ENCODE results near the gene REEP1. TPM values are rescaled to one million over a fixed set of nuclear protein-coding genes. Genes with fewer than 3 reads are reported as not detected.

Gene REEP1
- total RNA-seq, 2 donors from 2014 or later, result 6.6 to 224 TPM

DNA sequence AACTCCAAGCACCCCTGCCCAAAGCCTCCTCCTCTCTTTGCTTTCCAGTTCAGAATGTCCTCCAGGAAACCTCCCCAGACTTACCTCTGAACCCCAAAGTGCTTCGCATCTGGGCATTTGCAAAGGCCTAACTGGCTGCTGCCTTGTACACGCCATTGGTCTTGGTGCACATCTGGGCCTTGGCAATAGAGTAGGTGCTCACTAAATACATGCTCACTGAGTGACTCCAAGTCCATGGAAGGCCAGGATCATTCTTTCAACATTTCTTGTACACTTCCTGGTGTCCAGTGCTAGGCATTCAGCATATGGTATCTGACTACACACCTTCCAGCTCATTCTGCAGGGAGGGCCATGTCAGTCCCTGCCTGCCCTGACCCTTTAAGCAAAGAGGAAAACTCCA lies 109.7 kb downstream of the REEP1 start:
- Histone ChIP-seq H3K27me3 (replicated peaks; ENCODE audit: insufficient read depth) (no peaks in the 10 kb centered on the region), H3K27ac (no peak overlapping the region), H3K9me3 (no peaks in the 10 kb centered on the region), H3K4me3 (no peak overlapping the region), H3K36me3 (no peaks in the 10 kb centered on the region), H3K4me1 (replicated peaks) (peaks cover 3% of the 10 kb centered on the region)
- no peak for TF ChIP-seq POLR2AphosphoS5 (IDR thresholded peaks at IDR 0.05)
- TF ChIP-seq POLR2A (IDR thresholded peaks at IDR 0.05), result no peak
- TF ChIP-seq, protein P1, sequence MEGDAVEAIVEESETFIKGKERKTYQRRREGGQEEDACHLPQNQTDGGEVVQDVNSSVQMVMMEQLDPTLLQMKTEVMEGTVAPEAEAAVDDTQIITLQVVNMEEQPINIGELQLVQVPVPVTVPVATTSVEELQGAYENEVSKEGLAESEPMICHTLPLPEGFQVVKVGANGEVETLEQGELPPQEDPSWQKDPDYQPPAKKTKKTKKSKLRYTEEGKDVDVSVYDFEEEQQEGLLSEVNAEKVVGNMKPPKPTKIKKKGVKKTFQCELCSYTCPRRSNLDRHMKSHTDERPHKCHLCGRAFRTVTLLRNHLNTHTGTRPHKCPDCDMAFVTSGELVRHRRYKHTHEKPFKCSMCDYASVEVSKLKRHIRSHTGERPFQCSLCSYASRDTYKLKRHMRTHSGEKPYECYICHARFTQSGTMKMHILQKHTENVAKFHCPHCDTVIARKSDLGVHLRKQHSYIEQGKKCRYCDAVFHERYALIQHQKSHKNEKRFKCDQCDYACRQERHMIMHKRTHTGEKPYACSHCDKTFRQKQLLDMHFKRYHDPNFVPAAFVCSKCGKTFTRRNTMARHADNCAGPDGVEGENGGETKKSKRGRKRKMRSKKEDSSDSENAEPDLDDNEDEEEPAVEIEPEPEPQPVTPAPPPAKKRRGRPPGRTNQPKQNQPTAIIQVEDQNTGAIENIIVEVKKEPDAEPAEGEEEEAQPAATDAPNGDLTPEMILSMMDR (IDR thresholded peaks at IDR 0.05), result no peak
- intact Hi-C loops (cut with DNase I), result loop anchor here (10.0 kb wide), 1 partner anchor 107 kb away; the partner anchor contains the start of gene REEP1
- DNase-seq (ENCODE audit: low spot score), result no peak
- 95% methylated on average over 2 of the region's 2 CpGs for WGBS

DNA sequence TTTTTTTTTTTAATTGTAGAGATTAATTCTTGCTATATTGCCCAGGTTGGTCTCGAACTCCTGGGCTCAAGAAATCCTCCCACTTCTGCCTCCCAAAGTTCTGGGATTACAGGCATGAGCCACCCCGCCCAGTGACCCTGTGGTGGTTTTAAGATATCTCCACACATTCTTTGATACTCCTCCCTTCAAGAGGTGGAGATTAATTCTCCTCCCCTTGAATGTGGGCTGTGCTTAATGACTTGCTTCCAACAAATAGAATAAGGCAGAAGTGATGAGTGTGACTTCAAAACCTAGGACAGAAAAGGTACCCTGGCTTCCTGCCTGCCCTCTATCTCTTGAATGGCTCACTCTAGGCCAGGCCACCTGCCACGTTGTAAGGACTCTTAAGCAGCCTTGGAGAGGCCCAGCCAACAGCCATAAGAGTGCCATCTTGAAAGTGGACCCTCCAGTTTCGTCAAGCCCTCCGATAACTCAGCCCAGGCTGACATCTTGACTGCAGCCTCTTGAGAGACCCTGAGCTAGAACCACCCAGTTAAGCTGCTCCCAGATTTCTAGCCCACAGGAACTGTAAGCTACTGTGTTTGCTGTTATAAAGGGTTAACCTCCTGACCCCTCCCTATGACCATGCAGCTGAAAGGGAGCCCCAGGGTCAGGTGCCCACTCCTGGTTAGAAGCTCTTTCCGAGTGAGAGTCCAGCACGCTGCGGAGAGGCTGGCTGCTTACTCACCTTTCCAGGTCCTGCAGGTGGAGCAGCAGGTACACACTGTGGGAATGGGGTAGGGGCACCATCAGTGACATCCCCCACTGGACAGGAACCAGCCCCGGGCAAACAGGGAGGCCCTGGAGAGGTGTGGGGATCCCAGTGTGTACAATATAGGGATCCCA lies 110.5 kb downstream of the REEP1 start:
- no peak for DNase-seq (ENCODE audit: low spot score)

DNA sequence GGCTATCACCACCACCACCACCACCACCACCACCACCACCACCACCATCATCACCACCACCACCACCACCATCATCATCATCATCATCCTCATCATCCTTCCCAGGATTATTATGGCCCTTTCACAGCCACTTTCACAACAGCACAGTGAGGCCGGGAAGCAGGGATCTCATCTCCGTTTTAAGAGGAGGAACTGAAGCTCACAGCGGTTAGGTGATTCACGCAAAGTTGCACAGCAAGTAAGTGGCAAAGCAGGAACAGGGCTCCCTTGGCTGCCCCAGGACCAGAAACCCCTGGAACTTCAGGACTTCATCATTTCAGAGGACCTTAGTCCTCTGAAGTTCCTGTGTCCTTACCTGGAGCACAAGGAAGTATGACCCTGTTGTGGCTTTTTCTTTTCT lies 111.4 kb downstream of the REEP1 start:
- H3K4me1 ChIP-seq (replicated peaks), result peaks cover 3% of the 10 kb centered on the region
- H3K36me3 ChIP-seq, result no peaks in the 10 kb centered on the region
- intact Hi-C loops (cut with DNase I), result loop anchor here (10.0 kb wide), 1 partner anchor 109 kb away; the partner anchor contains the start of gene REEP1
- DNase-seq (ENCODE audit: low spot score), result no peak
- no peak overlapping the region for H3K27ac ChIP-seq
- no peak overlapping the region for H3K4me3 ChIP-seq
- TF ChIP-seq POLR2A (IDR thresholded peaks at IDR 0.05), result no peak
- TF ChIP-seq, protein P1 (IDR thresholded peaks at IDR 0.05), result no peak
- no peak for TF ChIP-seq POLR2AphosphoS5 (IDR thresholded peaks at IDR 0.05)
- WGBS, result 96% methylated on average over 4 of the region's 4 CpGs
- no peaks in the 10 kb centered on the region for H3K9me3 ChIP-seq
- no peaks in the 10 kb centered on the region for H3K27me3 ChIP-seq (replicated peaks; ENCODE audit: insufficient read depth)

More for the DNA sequence above, 110.5 kb downstream of the REEP1 start:
- TF ChIP-seq, protein P1 (IDR thresholded peaks at IDR 0.05), result no peak
- no peak for TF ChIP-seq POLR2A (IDR thresholded peaks at IDR 0.05)
- no peak for TF ChIP-seq POLR2AphosphoS5 (IDR thresholded peaks at IDR 0.05)
- no peak overlapping the region for H3K4me3 ChIP-seq
- peaks cover 3% of the 10 kb centered on the region for H3K4me1 ChIP-seq (replicated peaks)
- no peak overlapping the region for H3K27ac ChIP-seq
- intact Hi-C loops (cut with DNase I), result loop anchor here (10.0 kb wide), 1 partner anchor 108 kb away; the partner anchor contains the start of gene REEP1
- no peaks in the 10 kb centered on the region for H3K27me3 ChIP-seq (replicated peaks; ENCODE audit: insufficient read depth)
- no peaks in the 10 kb centered on the region for H3K9me3 ChIP-seq
- WGBS, result 89% methylated on average over 9 of the region's 9 CpGs
- no peaks in the 10 kb centered on the region for H3K36me3 ChIP-seq

DNA sequence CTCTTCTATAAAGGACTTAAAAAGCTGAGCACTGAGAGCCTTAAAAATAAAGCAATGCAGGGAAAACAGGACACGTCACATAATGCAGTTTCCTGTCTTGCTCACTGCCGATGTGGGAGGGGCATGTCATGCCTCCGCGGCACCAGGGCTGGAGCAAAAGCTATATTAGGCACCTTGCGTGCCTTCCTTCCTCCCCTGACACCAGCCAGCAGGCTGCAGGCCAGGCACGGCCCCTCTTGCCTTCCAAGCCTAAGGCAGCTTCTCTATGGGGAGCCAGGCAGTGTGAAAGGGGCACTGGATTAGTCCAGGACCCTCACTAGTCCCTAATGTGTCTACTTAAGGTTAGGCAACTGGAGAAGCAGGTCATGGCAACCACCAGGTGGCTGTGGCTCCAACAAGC lies 111.8 kb downstream of the REEP1 start:
- intact Hi-C loops (cut with DNase I), result loop anchor here (10.0 kb wide), 1 partner anchor 109 kb away; the partner anchor contains the start of gene REEP1
- Histone ChIP-seq H3K36me3 (no peaks in the 10 kb centered on the region), H3K4me1 (replicated peaks) (peaks cover 3% of the 10 kb centered on the region), H3K4me3 (no peak overlapping the region), H3K27ac (peak overlapping the region; percentile 45 to 48), H3K9me3 (no peaks in the 10 kb centered on the region), H3K27me3 (replicated peaks; ENCODE audit: insufficient read depth) (no peaks in the 10 kb centered on the region)
- 43% methylated on average over 6 of the region's 6 CpGs for WGBS
- DNase-seq (ENCODE audit: low spot score), result no peak
- TF ChIP-seq POLR2AphosphoS5 (IDR thresholded peaks at IDR 0.05), result peak; percentile 59
- no peak for TF ChIP-seq POLR2A (IDR thresholded peaks at IDR 0.05)
- TF ChIP-seq, protein P1 (IDR thresholded peaks at IDR 0.05), result no peak
